Activated CD8-positive, alpha-beta T cell treated with anti-CD3 and anti-CD28 coated beads, Interleukin-2, amount 10 ng/mL, durations not matched to agents 7 days and 5 days (primary cell): Measurements from ENCODE around the gene UFC1. TPM values are rescaled to one million over a fixed set of nuclear protein-coding genes. Genes with fewer than 3 reads are reported as not detected.

Experiments
- ATAC-seq: fragments of 150-1000 bp; cut with Tn5 transposase; one replicate; pipeline ENCODE4 v1.10.0; 2021; ENCODE audit warnings: moderate library complexity
- CTCF ChIA-PET: fragments of 350-600 bp; sonication (Branson Sonifier 250); formaldehyde crosslinking; loops from one replicate; lab custom pipeline; 2021; ENCODE audit warnings: antibody characterized with exemption; lab: Charles Lee
- POLR2A ChIA-PET: fragments of 350-600 bp; sonication (Branson Sonifier 250); formaldehyde crosslinking; loops from one replicate; lab custom pipeline; 2021; ENCODE audit warnings: antibody characterized with exemption; lab: Charles Lee
- DNase-seq: peaks from one replicate; pipeline ENCODE4 v3.0.0-alpha.2; 2020
- H3K27ac Mint-ChIP-seq: one replicate; pipeline ENCODE4 v1.8.0; 2021; ENCODE audit warnings: mild to moderate bottlenecking, mixed read lengths
- H3K27me3 Mint-ChIP-seq: one replicate; pipeline ENCODE4 v1.8.0; 2021; ENCODE audit warnings: low read depth, mixed read lengths
- H3K36me3 Mint-ChIP-seq: one replicate; pipeline ENCODE4 v1.8.0; 2021; ENCODE audit warnings: low read depth, mixed read lengths
- H3K4me1 Mint-ChIP-seq: one replicate; pipeline ENCODE4 v1.8.0; 2021; ENCODE audit warnings: low read depth, mixed read lengths
- H3K4me3 Mint-ChIP-seq: one replicate; pipeline ENCODE4 v1.8.0; 2021; ENCODE audit warnings: mild to moderate bottlenecking, mixed read lengths
- H3K9me3 Mint-ChIP-seq: one replicate; pipeline ENCODE4 v1.8.0; 2022; ENCODE audit warnings: mixed read lengths; ENCODE audit not compliant: insufficient read depth
- total RNA-seq, 2 experiments: library from RNA; stranded (reverse); gene quantifications; one replicate each; pipeline ENCODE4 v1.2.3, GENCODE V29; 2021

UFC1 gene
- total RNA-seq, 2 experiments from 2014 or later = 103 to 104 TPM

DNA sequence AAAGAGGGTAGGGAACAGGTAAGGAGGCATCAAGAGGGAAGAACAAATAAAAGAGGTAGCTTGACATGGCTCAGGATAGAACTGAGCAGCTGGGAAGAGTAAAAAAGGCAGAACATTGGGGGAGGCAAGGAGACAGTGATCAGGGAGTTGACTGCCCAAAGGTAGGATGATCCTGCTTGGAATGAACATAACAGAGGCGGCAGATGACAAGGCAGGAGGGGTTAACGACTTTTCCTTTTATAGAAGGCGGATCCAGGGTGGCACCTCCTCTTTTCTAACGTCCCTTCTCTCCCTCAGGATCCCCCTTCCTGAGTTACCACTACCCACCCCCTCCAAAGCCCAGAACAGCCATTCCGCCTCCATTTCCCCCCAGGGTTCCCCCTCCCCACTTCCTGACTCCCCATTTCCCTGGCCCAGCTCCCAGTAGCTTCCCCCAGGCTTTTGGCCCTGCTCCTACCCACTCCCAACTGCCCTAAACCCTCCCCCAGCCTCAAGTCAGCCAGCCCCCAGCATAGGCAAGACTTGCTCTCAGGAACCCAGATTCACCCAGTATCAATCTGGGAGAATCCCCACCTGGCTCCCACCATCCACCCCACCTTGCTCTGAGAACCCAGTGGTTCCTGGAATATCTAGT, 45.8 kb downstream of the UFC1 start:
- CTCF ChIA-PET = interaction anchor here (1.4 to 18.1 kb wide), 4 partner anchors 23 to 92 kb away, joined by 3 to 331 read pairs (median 6); partner anchors contain the start of genes APOA2, FCER1G, PPOX and TOMM40L
- Mint-ChIP-seq H3K4me3 (no peak overlapping the region), H3K27ac (peak overlapping the region; percentile 95), H3K4me1 (peaks cover 82% of the 10 kb centered on the region), H3K36me3 (peaks cover 21% of the 10 kb centered on the region), H3K9me3 (no peaks in the 10 kb centered on the region), H3K27me3 (no peaks in the 10 kb centered on the region)
- POLR2A ChIA-PET = interaction anchor here (0.5 to 1.9 kb wide), 2 partner anchors 14 to 33 kb away, joined by 3 to 9 read pairs; partner anchors contain the start of gene PPOX
- ATAC-seq = no peak
- DNase-seq = no peak

DNA sequence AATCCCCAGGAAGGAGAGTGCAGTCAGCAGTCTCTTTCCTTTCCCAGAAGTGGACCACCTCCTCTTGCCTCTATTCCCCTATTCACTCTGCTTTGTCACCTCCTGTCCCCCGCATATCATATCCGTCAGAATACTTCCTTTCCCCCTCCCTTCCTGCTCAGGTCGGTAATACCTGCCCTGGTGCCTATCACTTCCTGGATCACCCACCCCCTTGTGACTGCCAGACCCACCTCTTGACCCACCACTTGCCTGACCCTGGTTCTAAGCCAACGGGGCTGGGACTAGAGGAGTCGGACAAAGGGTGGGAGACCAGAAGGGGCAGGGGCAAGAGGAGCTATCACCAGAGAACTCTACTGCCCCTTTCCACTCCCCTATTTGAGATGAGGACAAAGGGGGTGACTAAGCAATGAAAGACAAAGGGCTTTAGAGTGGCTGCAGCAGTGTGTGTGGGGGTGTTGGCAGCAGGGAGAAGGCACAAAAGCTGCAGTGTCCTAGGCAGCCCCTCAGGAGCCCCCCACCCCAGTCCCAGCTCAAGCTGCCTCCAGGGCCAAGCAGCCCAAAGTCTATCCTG, 46.7 kb downstream of the UFC1 start:
- Mint-ChIP-seq H3K36me3 (peaks cover 27% of the 10 kb centered on the region), H3K4me1 (peaks cover 79% of the 10 kb centered on the region), H3K27me3 (no peaks in the 10 kb centered on the region), H3K9me3 (no peaks in the 10 kb centered on the region), H3K4me3 (peak overlapping the region; percentile 45), H3K27ac (peak overlapping the region; percentile 95)
- POLR2A ChIA-PET = interaction anchor here (0.5 to 3.7 kb wide), 7 partner anchors 11 to 47 kb away, joined by 3 to 31 read pairs (median 3); partner anchors contain the start of genes TOMM40L and UFC1
- DNase-seq (peak; percentile 46), ATAC-seq (no peak)
- CTCF ChIA-PET = interaction anchor here (1.0 to 18.1 kb wide), 7 partner anchors 9 to 182 kb away, joined by 3 to 331 read pairs (median 9); partner anchors contain the start of genes APOA2, FCER1G, PPOX and TOMM40L

DNA sequence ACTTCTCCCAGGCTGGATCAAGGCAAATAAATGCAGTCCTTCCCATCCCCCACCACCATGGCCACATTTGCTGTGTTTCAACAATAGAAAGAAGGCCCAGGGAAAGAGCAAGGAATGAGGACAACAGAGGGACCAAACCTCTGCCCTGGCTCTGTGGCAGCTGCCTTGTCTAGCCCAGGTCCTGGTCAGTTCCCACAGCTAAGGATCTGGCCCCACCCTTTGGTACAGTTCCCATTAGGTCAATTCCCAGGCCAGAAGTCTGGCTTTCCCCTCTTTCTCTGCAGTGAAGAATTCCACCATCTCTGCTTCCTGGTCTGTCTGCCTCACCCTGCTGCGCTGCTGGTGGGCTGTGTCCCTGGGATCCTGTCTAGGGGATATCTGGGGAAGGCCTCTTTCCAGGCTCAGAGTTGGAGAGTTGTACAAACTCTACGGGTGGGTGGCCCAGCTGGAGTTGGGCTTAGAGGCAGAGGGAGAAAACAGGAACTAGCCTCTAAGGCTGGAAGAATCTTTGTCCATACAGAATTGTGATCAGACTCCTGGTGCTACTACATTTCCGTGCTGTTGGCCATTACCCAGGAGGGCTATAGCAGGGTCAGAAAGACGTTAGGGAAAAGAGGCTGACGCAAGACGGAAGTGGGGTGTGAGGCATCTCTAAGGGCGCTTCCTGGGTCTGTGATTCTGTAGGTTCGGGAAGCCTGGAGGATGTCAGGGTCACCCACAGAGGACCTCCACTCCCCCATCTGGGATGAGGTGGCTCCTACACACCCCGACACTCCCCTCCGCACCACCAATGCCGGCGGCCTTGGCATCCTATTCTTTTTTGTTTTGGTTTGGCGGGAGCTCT, 47.4 kb downstream of the UFC1 start:
- Mint-ChIP-seq H3K27ac (peak overlapping the region; percentile 95), H3K36me3 (peaks cover 33% of the 10 kb centered on the region), H3K27me3 (no peaks in the 10 kb centered on the region), H3K4me1 (peaks cover 78% of the 10 kb centered on the region), H3K9me3 (no peaks in the 10 kb centered on the region), H3K4me3 (peak overlapping the region; percentile 93)
- ChIA-PET POLR2A (interaction anchor here (0.5 to 3.7 kb wide), 28 partner anchors 9 to 935 kb away, joined by 3 to 38 read pairs (median 4); partner anchors contain the start of genes APOA2, ARHGAP30, B4GALT3 and DEDD), CTCF (interaction anchor here (0.7 to 18.1 kb wide), 12 partner anchors 9 to 188 kb away, joined by 3 to 331 read pairs (median 8); partner anchors contain the start of genes APOA2, B4GALT3, FCER1G and PPOX)
- DNase-seq (no peak), ATAC-seq (no peak)

DNA sequence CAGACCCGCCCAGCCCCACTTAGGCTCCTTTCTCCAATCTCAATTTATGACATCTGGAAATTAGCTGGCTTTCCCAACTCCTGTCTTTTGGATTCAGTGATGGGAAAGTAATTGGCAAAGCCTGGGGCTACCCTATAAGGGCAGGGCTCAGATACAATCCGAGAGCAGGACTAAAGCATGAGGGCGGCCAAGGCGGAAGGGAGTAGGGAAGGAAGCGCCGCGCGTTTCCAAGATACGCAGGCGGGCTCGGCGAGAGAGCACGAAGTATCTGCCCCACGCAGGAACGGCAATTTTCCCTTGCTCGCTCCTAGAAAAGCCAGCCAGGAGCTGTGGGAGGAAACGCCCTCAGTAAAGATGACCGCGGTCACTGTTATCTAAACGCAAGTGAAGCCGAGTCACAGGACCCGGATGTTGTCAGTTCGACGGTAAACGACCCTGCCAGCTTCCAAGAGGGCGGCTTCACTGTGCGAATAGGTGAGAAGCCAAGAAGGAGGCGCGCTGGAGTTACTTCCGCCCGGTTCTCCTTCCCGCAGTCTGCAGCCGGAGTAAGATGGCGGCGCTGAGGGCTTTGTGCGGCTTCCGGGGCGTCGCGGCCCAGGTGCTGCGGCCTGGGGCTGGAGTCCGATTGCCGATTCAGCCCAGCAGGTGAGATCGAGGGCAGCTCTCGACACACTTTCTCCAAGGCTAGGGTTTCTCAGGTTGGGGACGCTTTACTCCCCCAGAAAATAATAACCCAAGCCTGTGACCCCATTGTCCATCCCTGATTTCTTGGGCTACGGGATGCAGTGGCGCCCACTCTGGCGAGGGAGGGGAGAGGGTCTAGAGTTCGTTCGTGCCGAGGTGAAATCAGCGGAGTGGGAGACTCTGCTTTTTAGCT, 48.3 kb downstream of the UFC1 start, which contains the start of gene NDUFS2:
Gene NDUFS2, plus strand, starts transcription at position 532 of the 877 bp plus-strand sequence. Its CDS starts 19 bp downstream, at position 551.
- POLR2A ChIA-PET = interaction anchor here (0.5 to 3.7 kb wide), 29 partner anchors 9 to 936 kb away, joined by 3 to 38 read pairs (median 5); partner anchors contain the start of genes APOA2, ARHGAP30, B4GALT3 and DEDD

DNA sequence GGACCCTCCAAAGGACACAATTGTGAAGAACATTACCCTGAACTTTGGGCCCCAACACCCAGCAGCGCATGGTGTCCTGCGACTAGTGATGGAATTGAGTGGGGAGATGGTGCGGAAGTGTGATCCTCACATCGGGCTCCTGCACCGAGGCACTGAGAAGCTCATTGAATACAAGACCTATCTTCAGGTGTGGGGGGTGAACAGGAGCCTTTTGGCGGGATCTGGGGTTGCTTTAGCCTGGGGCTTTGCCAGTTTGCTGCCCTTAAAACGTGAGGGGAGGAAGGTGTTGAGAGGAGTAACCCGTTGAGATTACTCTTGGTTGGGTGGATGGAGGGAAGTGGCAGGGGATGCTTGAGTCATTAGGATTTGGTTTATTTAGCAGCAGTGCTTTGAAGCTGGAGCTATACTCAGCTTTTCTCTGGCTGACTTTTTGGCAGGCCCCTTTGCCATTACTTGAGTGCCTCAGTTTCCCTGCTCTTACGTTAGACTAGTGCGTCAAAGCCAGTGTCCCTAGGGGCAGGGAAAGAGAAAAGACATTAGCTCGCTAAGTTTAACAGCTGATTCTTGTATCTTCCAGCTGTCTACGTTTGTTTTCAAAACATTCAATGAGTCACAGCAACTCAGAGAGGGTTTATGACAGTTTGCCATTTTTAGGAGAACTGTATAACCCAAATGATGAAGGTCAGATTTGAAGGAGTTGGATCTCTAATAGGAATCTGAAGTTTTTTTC, 52.8 kb downstream of the UFC1 start:
- Mint-ChIP-seq H3K27ac (peak overlapping the region; percentile 67), H3K4me3 (no peak overlapping the region), H3K36me3 (peaks cover 67% of the 10 kb centered on the region), H3K27me3 (no peaks in the 10 kb centered on the region), H3K9me3 (no peaks in the 10 kb centered on the region), H3K4me1 (peaks cover 59% of the 10 kb centered on the region)
- DNase-seq = no peak
- ChIA-PET POLR2A (interaction anchor here (0.8 to 1.2 kb wide), 3 partner anchors 18 to 30 kb away, joined by 3 to 4 read pairs (median 4); no protein-coding TSS in a partner anchor), CTCF (interaction anchor here (0.7 to 18.1 kb wide), 6 partner anchors 15 to 175 kb away, joined by 3 to 331 read pairs (median 10); partner anchors contain the start of genes APOA2, FCER1G, PPOX and TOMM40L)
- ATAC-seq = no peak

More for the DNA sequence above, 48.3 kb downstream of the UFC1 start, which contains the start of gene NDUFS2:
- Mint-ChIP-seq H3K36me3 (peaks cover 41% of the 10 kb centered on the region), H3K9me3 (no peaks in the 10 kb centered on the region), H3K27me3 (no peaks in the 10 kb centered on the region), H3K4me3 (peak within 1 kb of the TSS; percentile 93), H3K27ac (peak within 1 kb of the TSS; percentile 95), H3K4me1 (peaks cover 78% of the 10 kb centered on the region)
- DNase-seq (peak; percentile 99), ATAC-seq (peak; percentile 99)
- CTCF ChIA-PET = interaction anchor here (0.6 to 18.1 kb wide), 13 partner anchors 8 to 187 kb away, joined by 3 to 331 read pairs (median 8); partner anchors contain the start of genes APOA2, B4GALT3, FCER1G and PPOX

DNA sequence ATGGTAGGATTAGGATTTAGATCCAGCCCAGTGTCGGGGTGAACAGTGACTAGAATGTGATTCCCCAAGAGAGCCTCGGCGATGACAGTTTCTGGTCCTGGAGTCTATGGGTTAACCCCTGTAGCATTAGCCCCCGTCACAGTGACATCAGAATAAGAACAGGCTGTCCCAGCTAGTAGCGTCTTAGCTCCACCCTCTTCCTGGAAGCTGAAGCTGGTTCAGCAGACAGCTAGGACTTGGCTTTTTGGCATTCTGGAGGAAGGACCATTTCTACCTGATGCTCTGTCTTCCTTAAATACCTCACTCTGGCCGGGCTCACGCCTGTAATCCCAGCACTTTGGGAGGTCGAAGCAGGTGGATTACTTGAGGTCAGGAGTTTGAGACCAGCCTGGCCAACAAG, 53.4 kb downstream of the UFC1 start:
- POLR2A ChIA-PET = no interaction called here
- Mint-ChIP-seq H3K4me3 (no peak overlapping the region), H3K27me3 (no peaks in the 10 kb centered on the region), H3K9me3 (no peaks in the 10 kb centered on the region), H3K36me3 (peaks cover 72% of the 10 kb centered on the region), H3K4me1 (peaks cover 55% of the 10 kb centered on the region), H3K27ac (peak overlapping the region; percentile 7)
- DNase-seq (no peak), ATAC-seq (no peak)
- CTCF ChIA-PET = interaction anchor here (0.7 to 18.1 kb wide), 5 partner anchors 15 to 175 kb away, joined by 3 to 331 read pairs (median 13); partner anchors contain the start of genes APOA2, FCER1G, PPOX and TOMM40L

Other genes starting within 250 kb of the UFC1 start
- gene ITLN2, start 199.2 kb upstream of the UFC1 start, total RNA-seq = not detected
- gene F11R, start 132.8 kb upstream of the UFC1 start, total RNA-seq = 10 to 100 TPM; 13.7 to 18.4 TPM
- gene TSTD1, start 115.0 kb upstream of the UFC1 start, total RNA-seq = 10 to 100 TPM; 63.2 to 63.3 TPM
- 10 to 100 TPM; 81.6 to 83.2 TPM for gene USF1, start 108.0 kb upstream of the UFC1 start, total RNA-seq
- gene ARHGAP30, start 84.1 kb upstream of the UFC1 start, total RNA-seq = 100 to 1,000 TPM; 277 to 281 TPM
- gene NECTIN4, start 64.4 kb upstream of the UFC1 start, total RNA-seq = not detected
- under 1 TPM; 0.61 to 0.91 TPM for gene KLHDC9, start 55.6 kb upstream of the UFC1 start, total RNA-seq
- gene PFDN2, start 35.9 kb upstream of the UFC1 start, total RNA-seq = 10 to 100 TPM; 66.3 to 68.0 TPM
- gene NIT1, start 35.9 kb upstream of the UFC1 start, total RNA-seq = 10 to 100 TPM; 34.1 to 35.2 TPM
- gene DEDD, start 21.3 kb upstream of the UFC1 start, total RNA-seq = 10 to 100 TPM; 34.5 to 36.3 TPM
- gene USP21, start 5.5 kb downstream of the UFC1 start, total RNA-seq = 10 to 100 TPM; 29.2 to 32.0 TPM
- gene PPOX, start 12.4 kb downstream of the UFC1 start, total RNA-seq = 10 to 100 TPM; 37.7 to 38.5 TPM
- gene B4GALT3, start 23.5 kb downstream of the UFC1 start, total RNA-seq = 10 to 100 TPM; 34.2 to 37.0 TPM
- 1 to 10 TPM in 1 of 2 experiments, under 1 TPM in 1; 0.82 to 2.1 TPM for gene ADAMTS4, start 45.1 kb downstream of the UFC1 start, total RNA-seq
- gene NDUFS2, start 48.4 kb downstream of the UFC1 start, total RNA-seq = 10 to 100 TPM; 73.6 to 76.8 TPM
- gene FCER1G, start 61.3 kb downstream of the UFC1 start, total RNA-seq = 10 to 100 TPM; 12.0 to 14.0 TPM
- not detected for gene APOA2, start 69.7 kb downstream of the UFC1 start, total RNA-seq
- 10 to 100 TPM; 19.1 to 22.0 TPM for gene TOMM40L, start 72.1 kb downstream of the UFC1 start, total RNA-seq
- gene NR1I3, start 84.2 kb downstream of the UFC1 start, total RNA-seq = not detected
- under 1 TPM; 0.34 to 0.40 TPM for gene PCP4L1, start 104.8 kb downstream of the UFC1 start, total RNA-seq
- 1 to 10 TPM; 2.8 to 3.4 TPM for gene MPZ, start 156.0 kb downstream of the UFC1 start, total RNA-seq
- gene SDHC, start 160.4 kb downstream of the UFC1 start, total RNA-seq = 100 to 1,000 TPM; 151 to 163 TPM
- gene CFAP126, start 213.9 kb downstream of the UFC1 start, total RNA-seq = not detected